Measurements from ENCODE around the gene SLC16A4. TPM values are rescaled to one million over a fixed set of nuclear protein-coding genes. Genes with fewer than 3 reads are reported as not detected.

Gene SLC16A4
- polyA plus RNA-seq, 3 donors: 0.35 to 7.5 (median 2.9) TPM

DNA sequence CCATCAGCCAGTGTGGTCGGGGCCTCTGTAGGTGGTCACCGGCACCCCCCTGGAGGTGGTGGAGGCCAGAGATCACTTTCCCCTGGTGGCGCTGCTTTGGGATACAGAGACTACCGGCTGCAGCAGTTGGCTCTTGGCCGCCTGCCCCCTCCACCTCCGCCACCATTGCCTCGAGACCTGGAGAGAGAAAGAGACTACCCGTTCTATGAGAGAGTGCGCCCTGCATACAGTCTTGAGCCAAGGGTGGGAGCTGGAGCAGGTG lies 50.7 kb downstream of the SLC16A4 start:
- 2 to 14% (median 9%) methylated on average over 9 of the region's 9 CpGs for WGBS, 3 donors
- H3K27ac ChIP-seq (ENCODE audit: low read depth, low read length): no peak overlapping the region

DNA sequence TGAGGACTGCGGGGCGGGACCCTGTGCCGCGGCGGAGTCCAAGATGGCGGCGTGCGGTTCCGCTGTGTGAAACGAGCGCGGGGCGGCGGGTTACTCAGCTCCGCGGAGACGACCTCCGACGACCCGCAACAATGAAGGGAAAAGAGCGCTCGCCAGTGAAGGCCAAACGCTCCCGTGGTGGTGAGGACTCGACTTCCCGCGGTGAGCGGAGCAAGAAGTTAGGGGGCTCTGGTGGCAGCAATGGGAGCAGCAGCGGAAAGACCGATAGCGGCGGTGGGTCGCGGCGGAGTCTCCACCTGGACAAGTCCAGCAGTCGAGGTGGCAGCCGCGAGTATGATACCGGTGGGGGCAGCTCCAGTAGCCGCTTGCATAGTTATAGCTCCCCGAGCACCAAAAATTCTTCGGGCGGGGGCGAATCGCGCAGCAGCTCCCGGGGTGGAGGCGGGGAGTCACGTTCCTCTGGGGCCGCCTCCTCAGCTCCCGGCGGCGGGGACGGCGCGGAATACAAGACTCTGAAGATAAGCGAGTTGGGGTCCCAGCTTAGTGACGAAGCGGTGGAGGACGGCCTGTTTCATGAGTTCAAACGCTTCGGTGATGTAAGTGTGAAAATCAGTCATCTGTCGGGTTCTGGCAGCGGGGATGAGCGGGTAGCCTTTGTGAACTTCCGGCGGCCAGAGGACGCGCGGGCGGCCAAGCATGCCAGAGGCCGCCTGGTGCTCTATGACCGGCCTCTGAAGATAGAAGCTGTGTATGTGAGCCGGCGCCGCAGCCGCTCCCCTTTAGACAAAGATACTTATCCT lies 51.2 kb downstream of the SLC16A4 start:
- WGBS, 3 donors: 1% methylated on average over 77 of the region's 77 CpGs
- H3K27ac ChIP-seq (ENCODE audit: low read depth, low read length): peak overlapping the region; percentile 34

GRCh38 chr1:110338886-110339406 lies 51.9 kb downstream of the SLC16A4 start, which contains the start of gene RBM15:
Gene RBM15, plus strand, starts transcription at chr1:110339377. Its CDS starts 29 bp downstream, at chr1:110339406.
- WGBS, 3 donors: 0% methylated on average over 25 of the region's 25 CpGs
- H3K27ac ChIP-seq (ENCODE audit: low read depth, low read length): peak within 1 kb of the TSS; percentile 90

GRCh38 chr1:110338309-110338885 lies 52.4 kb downstream of the SLC16A4 start:
- H3K27ac ChIP-seq (ENCODE audit: low read depth, low read length): peak overlapping the region; percentile 90
- 0% methylated on average over 55 to 57 of the region's 57 CpGs for WGBS, 3 donors

DNA sequence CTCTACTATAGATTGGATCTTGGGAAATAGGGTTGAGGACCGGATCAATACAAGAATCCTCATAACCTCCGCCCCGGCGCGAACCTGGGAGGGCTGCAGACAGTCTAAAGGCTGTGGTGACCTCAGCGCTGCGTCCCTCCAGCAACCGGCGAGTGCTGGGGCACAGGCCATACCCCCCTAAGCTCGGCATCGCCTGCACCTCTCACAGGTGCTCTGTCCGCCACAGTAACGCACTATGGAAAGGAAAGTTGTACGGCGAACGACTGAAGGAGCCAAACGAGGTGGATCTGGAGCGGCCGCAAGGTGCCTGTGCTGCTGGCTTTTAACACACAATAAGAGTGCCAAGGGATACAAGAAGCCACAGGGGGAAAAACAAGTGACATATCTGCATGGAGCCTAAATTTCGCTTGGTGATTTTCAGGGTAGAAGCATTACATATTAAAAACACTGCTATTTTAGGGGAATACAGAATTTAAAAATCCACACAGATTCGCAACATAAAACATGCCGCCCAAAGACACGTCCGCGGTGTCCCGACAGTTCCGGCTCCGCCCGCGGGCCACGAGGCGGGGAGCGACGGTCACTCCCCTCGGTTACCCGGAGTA lies 53.0 kb downstream of the SLC16A4 start:
- WGBS, 3 donors: 1% methylated on average over 36 of the region's 36 CpGs
- H3K27ac ChIP-seq (ENCODE audit: low read depth, low read length): peak overlapping the region; percentile 90

DNA sequence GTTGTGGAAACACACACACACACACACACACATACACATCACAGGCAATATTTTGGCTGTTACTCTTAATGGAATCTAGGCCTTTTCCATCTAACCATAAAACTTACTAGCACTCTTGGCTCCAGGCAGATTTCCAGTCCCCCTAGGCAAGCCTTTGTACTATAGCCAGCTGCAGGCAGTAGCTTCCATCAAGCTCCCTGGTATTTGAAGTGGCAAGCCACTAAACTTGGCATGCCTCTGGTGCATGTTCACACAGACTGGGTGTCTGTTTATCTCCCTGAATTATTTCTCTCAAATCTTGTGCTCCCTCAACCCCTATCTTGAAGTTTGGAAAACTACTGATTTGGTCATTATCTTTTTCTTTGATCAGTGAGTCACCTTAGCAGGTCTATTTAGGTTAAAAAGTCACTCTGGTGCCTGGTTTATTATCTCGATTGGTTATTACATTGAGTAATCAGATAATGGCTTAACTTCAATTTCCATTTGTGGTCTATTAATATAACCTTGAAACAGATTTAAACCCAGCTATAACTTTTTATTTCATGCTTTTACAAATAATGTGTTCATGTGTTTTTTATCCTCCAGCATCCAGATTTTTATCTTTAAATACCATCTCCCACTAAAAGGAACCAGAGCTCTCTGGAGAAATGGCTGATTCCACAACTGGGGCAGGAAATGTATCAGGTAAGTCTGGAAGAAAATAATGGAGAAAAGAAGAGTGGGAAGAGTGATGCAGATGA lies 54.4 kb downstream of the SLC16A4 start:
- 32 to 74% (median 52%) methylated on average over 1 of the region's 1 CpG for WGBS, 3 donors
- H3K27ac ChIP-seq (ENCODE audit: low read depth, low read length): no peak overlapping the region

DNA sequence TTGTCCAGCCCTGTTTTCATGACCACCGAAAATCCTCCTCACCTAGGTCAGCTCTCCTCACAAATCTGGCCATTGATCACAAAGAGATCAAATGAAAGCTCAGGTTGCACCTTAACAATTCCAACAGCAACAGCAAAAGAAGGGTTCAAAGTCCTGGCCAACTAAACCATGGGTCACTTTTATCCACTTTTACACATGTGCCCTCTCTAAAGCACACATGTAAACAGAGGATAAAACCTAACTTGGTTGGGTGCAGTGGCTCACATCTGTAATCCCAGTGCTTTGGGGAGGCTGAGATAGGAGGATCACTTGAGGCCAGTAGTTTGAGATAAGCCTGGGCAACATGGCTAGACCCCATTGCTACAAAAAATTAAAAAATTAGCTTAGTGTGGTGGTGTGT lies 55.6 kb downstream of the SLC16A4 start:
- WGBS, 3 donors: 94 to 97% (median 96%) methylated on average over 1 of the region's 1 CpG
- H3K27ac ChIP-seq (ENCODE audit: low read depth, low read length): no peak overlapping the region

GRCh38 chr1:110328700-110329099 lies 62.1 kb downstream of the SLC16A4 start:
- no peak overlapping the region for H3K27ac ChIP-seq (ENCODE audit: low read depth, low read length)
- 90 to 94% (median 90%) methylated on average over 3 of the region's 3 CpGs for WGBS, 3 donors

DNA sequence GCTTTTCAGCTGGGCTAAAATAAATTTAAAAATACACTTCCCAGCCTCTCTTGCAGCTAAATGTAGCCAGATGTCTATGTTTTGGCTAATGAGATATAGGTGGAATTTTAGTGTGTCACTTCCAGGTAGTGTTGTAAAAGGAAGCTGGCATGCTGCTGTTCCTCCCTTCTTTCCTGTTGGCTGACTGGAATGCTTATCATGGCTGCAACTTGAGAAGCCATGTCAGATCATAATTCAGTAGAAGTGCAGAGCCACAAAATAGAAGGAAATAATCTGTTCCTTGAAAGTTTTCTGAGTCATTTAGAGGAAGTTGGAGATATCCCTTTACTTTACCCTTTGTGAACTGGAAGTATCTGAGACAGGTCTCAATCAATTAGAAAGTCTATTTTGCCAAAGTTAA lies 62.6 kb downstream of the SLC16A4 start:
- H3K27ac ChIP-seq (ENCODE audit: low read depth, low read length): no peak overlapping the region

- H3K27ac ChIP-seq (ENCODE audit: low read depth, low read length): no peak overlapping the region
- WGBS, 3 donors: 48 to 72% (median 64%) methylated on average over 1 of the region's 1 CpG
Observed at GRCh38 chr1:110326826-110327225, 64.0 kb downstream of the SLC16A4 start.

DNA sequence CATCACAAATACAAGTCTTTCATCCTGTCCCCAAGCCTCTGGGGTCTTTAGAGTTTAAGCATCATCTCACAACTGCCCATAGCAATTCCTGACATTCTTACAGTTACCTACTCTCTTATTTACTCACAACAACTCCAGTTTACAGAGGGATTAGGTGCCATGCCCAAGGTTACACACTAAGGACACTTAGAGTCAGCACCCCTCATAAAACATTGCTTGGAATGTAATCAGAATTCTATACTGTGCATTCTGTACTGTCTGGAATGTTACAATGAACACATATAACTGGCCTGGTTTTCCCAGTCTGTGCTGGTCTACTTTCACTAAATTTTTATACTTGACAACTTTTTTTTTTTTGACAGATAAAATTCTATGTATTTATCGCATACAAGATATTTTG lies 66.2 kb downstream of the SLC16A4 start:
- H3K27ac ChIP-seq (ENCODE audit: low read depth, low read length): no peak overlapping the region
- WGBS, 3 donors: 89 to 94% (median 93%) methylated on average over 1 of the region's 1 CpG

DNA sequence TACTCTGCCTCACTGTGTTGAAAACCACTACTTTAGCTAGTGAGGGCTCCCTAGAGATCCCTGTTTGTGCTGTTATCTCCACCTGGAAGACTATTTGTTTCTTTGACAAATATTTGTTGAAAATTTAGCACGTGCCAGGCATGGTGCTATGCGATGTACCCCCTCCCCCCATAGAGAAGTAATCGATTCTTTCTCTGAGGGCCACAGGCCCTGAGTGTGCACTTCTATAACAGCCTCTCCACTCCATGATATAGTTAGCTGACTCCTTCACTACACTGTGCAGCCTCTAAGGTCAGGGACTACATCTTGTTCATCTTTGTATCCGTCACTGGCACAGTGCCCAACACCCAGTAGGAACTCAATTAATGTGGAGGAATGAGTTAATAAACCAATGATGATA lies 69.0 kb downstream of the SLC16A4 start:
- H3K27ac ChIP-seq (ENCODE audit: low read depth, low read length): no peak overlapping the region
- WGBS, 3 donors: 35 to 83% (median 77%) methylated on average over 4 of the region's 4 CpGs

GRCh38 chr1:110321045-110321444 lies 69.8 kb downstream of the SLC16A4 start:
- 82 to 91% (median 89%) methylated on average over 2 of the region's 2 CpGs for WGBS, 3 donors
- H3K27ac ChIP-seq (ENCODE audit: low read depth, low read length): no peak overlapping the region

- WGBS, 3 donors: 79 to 90% (median 89%) methylated on average over 1 of the region's 1 CpG
- no peak overlapping the region for H3K27ac ChIP-seq (ENCODE audit: low read depth, low read length)
Observed at GRCh38 chr1:110320168-110320518, 70.7 kb downstream of the SLC16A4 start.

- 77 to 84% (median 83%) methylated on average over 4 of the region's 4 CpGs for WGBS, 3 donors
- no peak overlapping the region for H3K27ac ChIP-seq (ENCODE audit: low read depth, low read length)
Observed at GRCh38 chr1:110319332-110320167, 71.3 kb downstream of the SLC16A4 start.

DNA sequence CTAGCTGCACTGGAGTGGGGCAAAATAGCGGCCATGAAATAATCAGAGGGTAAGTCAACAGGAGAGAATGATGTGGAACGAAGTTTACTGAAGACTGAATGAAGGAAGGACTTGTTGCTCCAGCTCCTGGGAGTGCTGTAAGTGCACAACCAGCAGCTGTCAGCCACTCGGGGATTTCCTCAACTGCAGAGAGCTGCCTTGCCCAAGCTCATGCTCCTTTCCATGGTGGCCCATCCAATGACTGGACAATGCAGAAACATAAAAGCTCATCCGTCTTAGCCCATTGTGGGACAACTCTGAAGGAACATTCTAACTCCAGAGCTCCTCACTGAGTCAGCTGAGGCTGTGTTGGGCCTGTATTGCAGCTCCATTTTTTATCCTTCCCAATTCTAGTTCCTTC lies 72.8 kb downstream of the SLC16A4 start:
- 83 to 94% (median 90%) methylated on average over 4 of the region's 4 CpGs for WGBS, 3 donors
- no peak overlapping the region for H3K27ac ChIP-seq (ENCODE audit: low read depth, low read length)

GRCh38 chr1:110316735-110317134 lies 74.1 kb downstream of the SLC16A4 start:
- 75 to 84% (median 79%) methylated on average over 2 of the region's 2 CpGs for WGBS, 3 donors
- H3K27ac ChIP-seq (ENCODE audit: low read depth, low read length): no peak overlapping the region

All from adipose tissue (tissue), 3 donors.